A549 treated with CpdA at 1 μM for 4 hours (cell line): ENCODE data around the gene CRISP1. TPM values are rescaled to one million over a fixed set of nuclear protein-coding genes. Genes with fewer than 3 reads are reported as not detected.

Experiments used
- total RNA-seq: library from RNA; stranded (reverse); fragments of 200-300 nt; extraction: Qiagen RNA extraction; gene quantifications from 5 replicates; pipeline ENCODE4 v1.2.3, GENCODE V29; 2022; ENCODE audit warnings: low read depth

Gene CRISP1, protein sequence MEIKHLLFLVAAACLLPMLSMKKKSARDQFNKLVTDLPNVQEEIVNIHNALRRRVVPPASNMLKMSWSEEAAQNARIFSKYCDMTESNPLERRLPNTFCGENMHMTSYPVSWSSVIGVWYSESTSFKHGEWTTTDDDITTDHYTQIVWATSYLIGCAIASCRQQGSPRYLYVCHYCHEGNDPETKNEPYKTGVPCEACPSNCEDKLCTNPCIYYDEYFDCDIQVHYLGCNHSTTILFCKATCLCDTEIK
- not detected in 5 replicates for total RNA-seq

GRCh38 chr6:49866485-49866943 lies at the start of gene CRISP1:
Gene CRISP1 (minus strand): TSS chr6:49866535. CDS start chr6:49857400, 9,135 bp downstream.

GRCh38 chr6:49787176-49787575 lies 79.2 kb downstream of the CRISP1 start, which contains the start of gene PGK2:
Gene PGK2 (minus strand): TSS chr6:49787285. CDS start chr6:49787187, 98 bp downstream.

Other genes with a start within 250 kb of the CRISP1 start
- 0.03 to 0.07 TPM in 2 of 5 replicates, not detected in the others for gene RHAG, start 229.7 kb downstream of the CRISP1 start, total RNA-seq
- gene CRISP2, start 153.0 kb downstream of the CRISP1 start, total RNA-seq, result not detected in 5 replicates
- not detected in 5 replicates for gene CRISP3, start 122.1 kb downstream of the CRISP1 start, total RNA-seq
- gene PGK2, start 79.2 kb downstream of the CRISP1 start, total RNA-seq, result not detected in 5 replicates
- gene DEFB114, start 97.6 kb upstream of the CRISP1 start, total RNA-seq, result not detected in 5 replicates
- gene DEFB113, start 103.1 kb upstream of the CRISP1 start, total RNA-seq, result not detected in 5 replicates
- not detected in 5 replicates for gene DEFB110, start 155.5 kb upstream of the CRISP1 start, total RNA-seq
- not detected in 5 replicates for gene DEFB112, start 183.4 kb upstream of the CRISP1 start, total RNA-seq